T-cell (primary cell): Measurements from ENCODE around the gene SLC12A8. TPM values are rescaled to one million over a fixed set of nuclear protein-coding genes. Genes with fewer than 3 reads are reported as not detected.
A peak's percentile ranks its signal among the peaks of the same experiment; 100 is the strongest.

ENCODE experiments used
- ATAC-seq, 4 experiments: fragments of 200-7000 bp in 3 of 4; fragments of 150-1000 bp in 1 of 4; cut with Tn5 transposase; replicated peaks in 1 of 4; 1 replicate in 3 of 4; 2 replicates in 1 of 4; pipeline ENCODE4 v1.10.0; 2021; ENCODE audit warnings: moderate library complexity in 3 of 4, mild to moderate bottlenecking in 2 of 4, moderate number of reproducible peaks in 1 of 4
- CTCF ChIA-PET, 2 donors: fragments of 300-600 bp; sonication (Branson Sonifier 250); formaldehyde crosslinking; loops; one replicate each; lab custom pipeline; 2022; ENCODE audit warnings: antibody characterized with exemption in 2 of 2; lab: Charles Lee
- POLR2A ChIA-PET, 2 donors: fragments of 300-600 bp; sonication (Branson Sonifier 250); formaldehyde crosslinking; loops; one replicate each; lab custom pipeline; 2022; ENCODE audit warnings: antibody characterized with exemption in 2 of 2; lab: Charles Lee
- DNase-seq, 35 experiments: peaks; one replicate each; pipeline versions ENCODE4 v3.0.0 to v3.0.0-alpha.2; 2013 to 2023
- H3K27ac ChIP-seq: one replicate; pipeline ENCODE4 v1.5.1; 2013; ENCODE audit warnings: low read length
- H3K27me3 ChIP-seq, 2 experiments: replicated peaks in 1 of 2; 1 replicate in 1 of 2; 2 replicates in 1 of 2; pipeline versions ENCODE4 v1.6.1 to v1.7.0; 2013; ENCODE audit warnings: low read length in 1 of 2, mixed read lengths in 1 of 2; ENCODE audit not compliant: control insufficient read depth in 2 of 2, insufficient read depth in 2 of 2; ENCODE audit errors: extremely low read depth in 1 of 2
- H3K36me3 ChIP-seq, 2 donors: 1 replicate in 1 of 2; 2 replicates in 1 of 2; pipeline versions ENCODE4 v1.6.1 to v1.7.0; 2013; ENCODE audit warnings: low read length in 1 of 2; ENCODE audit not compliant: control insufficient read depth in 2 of 2, insufficient read depth in 1 of 2; ENCODE audit errors: extremely low read depth in 1 of 2
- H3K4me1 ChIP-seq, 2 experiments: 1 replicate in 1 of 2; 2 replicates in 1 of 2; pipeline versions ENCODE4 v1.6.1 to v1.7.0; 2013; ENCODE audit warnings: low read length in 2 of 2, mixed read lengths in 1 of 2; ENCODE audit not compliant: insufficient read depth in 2 of 2, control insufficient read depth in 1 of 2; ENCODE audit errors: extremely low read depth in 1 of 2
- H3K4me3 ChIP-seq, 2 donors: 1 replicate in 1 of 2; 2 replicates in 1 of 2; pipeline versions ENCODE4 v1.5.1 to v1.7.0; 2013; ENCODE audit warnings: mild to moderate bottlenecking in 2 of 2, low read length in 1 of 2, moderate library complexity in 1 of 2; ENCODE audit not compliant: control insufficient read depth in 1 of 2; ENCODE audit errors: extremely low read depth in 1 of 2
- H3K9me3 ChIP-seq: 2 replicates; pipeline ENCODE4 v1.7.0; 2013
- H3K27ac Mint-ChIP-seq, 2 donors: one replicate each; pipeline ENCODE4 v1.8.0; 2020 to 2021; ENCODE audit warnings: mild to moderate bottlenecking in 2 of 2, mixed read lengths in 2 of 2
- H3K27me3 Mint-ChIP-seq, 2 donors: one replicate each; pipeline ENCODE4 v1.8.0; 2021 to 2022; ENCODE audit warnings: mixed read lengths in 2 of 2
- H3K36me3 Mint-ChIP-seq: one replicate; pipeline ENCODE4 v1.8.0; 2021; ENCODE audit warnings: mixed read lengths
- H3K4me1 Mint-ChIP-seq, 3 donors: one replicate each; pipeline ENCODE4 v1.8.0; 2020 to 2022; ENCODE audit warnings: mixed read lengths in 3 of 3, mild to moderate bottlenecking in 1 of 3
- H3K4me3 Mint-ChIP-seq, 3 donors: one replicate each; pipeline ENCODE4 v1.8.0; 2020 to 2022; ENCODE audit warnings: mild to moderate bottlenecking in 3 of 3, mixed read lengths in 3 of 3, moderate library complexity in 3 of 3
- H3K9me3 Mint-ChIP-seq, 3 donors: one replicate each; pipeline ENCODE4 v1.8.0; 2020 to 2022; ENCODE audit warnings: mixed read lengths in 3 of 3
- WGBS: methylation state at CpG from one replicate; pipeline ENCODE4 v1.1.5; 2013; ENCODE audit warnings: missing lambda C conversion rate; ENCODE audit not compliant: insufficient coverage; 5-methylcytosine and 5-hydroxymethylcytosine counted together
- total RNA-seq, 35 experiments: library from RNA in 6 of 35; stranded (reverse) in 6 of 35; fragments of 120-200 nt in 1 of 35; gene quantifications; one replicate each; pipeline versions ENCODE4 v1.2.1 to v1.2.4 and lab custom pipeline; 2013 to 2026

Gene SLC12A8
- total RNA-seq, 5 donors from 2014 or later (not counting 1 experiment from before 2014, with no cell fraction given): 0.50 to 0.96 (median 0.60) TPM; not detected in 2

DNA sequence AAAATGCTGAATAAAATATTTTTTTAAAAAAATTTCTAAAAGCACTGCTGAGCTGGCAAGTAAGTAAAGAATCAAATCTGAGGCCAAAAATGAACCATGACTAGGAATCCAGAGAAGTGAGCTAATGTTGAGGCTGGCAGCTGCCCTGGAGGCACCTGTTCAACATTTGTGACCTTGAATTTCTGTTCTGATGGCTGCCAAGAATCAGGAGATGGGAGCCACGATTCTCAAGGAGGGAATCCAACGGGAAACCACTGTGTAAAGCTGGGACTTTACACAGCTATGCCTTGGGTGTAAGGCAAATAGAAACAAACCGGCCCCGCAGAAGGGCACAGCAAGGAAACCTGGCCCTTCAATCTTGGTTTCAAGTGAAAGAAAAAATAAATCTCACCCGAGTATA lies 179.4 kb downstream of the SLC12A8 start:
- Histone ChIP-seq H3K9me3 (no peaks in the 10 kb centered on the region), H3K27me3 (no peaks in the 10 kb centered on the region), H3K36me3 (peaks cover 2 to 12% of the 10 kb centered on the region in 2 donors), H3K4me3 (no peak overlapping the region), H3K27ac (no peak overlapping the region), H3K4me1 (peaks cover 2 to 14% of the 10 kb centered on the region in 2 experiments)
- Mint-ChIP-seq H3K27me3 (no peaks in the 10 kb centered on the region), H3K36me3 (peaks cover 32% of the 10 kb centered on the region), H3K27ac (no peak overlapping the region), H3K4me3 (no peak overlapping the region), H3K4me1 (peaks cover 25 to 47% (median 44%) of the 10 kb centered on the region in 3 donors), H3K9me3 (peaks cover 0 to 8% (median 5%) of the 10 kb centered on the region in 3 donors)
- ATAC-seq: no peak
- DNase-seq: no peak
- WGBS: 89% methylated on average over 2 of the region's 5 CpGs
- ChIA-PET POLR2A (interaction anchor here (0.6 to 1.3 kb wide), 3 partner anchors 9 to 23 kb away, joined by 3 read pairs; no protein-coding TSS in a partner anchor), CTCF (interaction anchor here in 1 of 2 donors (0.6 kb wide), 1 partner anchor 38 kb away, joined by 3 read pairs; no protein-coding TSS in a partner anchor)

DNA sequence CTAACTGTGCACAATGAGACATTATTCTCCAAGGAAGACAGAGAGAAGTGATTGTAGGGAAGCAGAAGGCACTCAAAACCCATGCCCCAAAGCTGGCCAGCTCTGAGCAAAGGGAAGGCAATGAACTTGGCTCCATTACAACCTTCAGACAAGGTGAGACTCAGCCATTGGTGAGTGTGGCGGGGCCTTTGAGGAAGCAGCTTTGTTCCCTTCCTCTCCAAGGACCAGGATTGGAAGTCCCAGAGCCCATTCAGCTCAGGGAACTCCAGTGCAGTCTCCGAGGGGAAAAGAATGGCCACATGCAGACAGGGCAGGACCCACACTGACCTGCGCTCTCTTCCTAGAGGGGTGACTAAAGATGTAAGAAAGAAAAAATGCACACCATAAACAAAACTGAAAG lies 179.9 kb downstream of the SLC12A8 start:
- POLR2A ChIA-PET: interaction anchor here (0.6 to 1.3 kb wide), 3 partner anchors 9 to 109 kb away, joined by 3 to 4 read pairs (median 3); no protein-coding TSS in a partner anchor
- Mint-ChIP-seq H3K36me3 (peaks cover 36% of the 10 kb centered on the region), H3K9me3 (peaks cover 0 to 8% (median 5%) of the 10 kb centered on the region in 3 donors), H3K4me3 (no peak overlapping the region), H3K4me1 (peaks cover 29 to 45% (median 42%) of the 10 kb centered on the region in 3 donors), H3K27ac (peak overlapping the region in 1 of 2 donors; percentile 77), H3K27me3 (no peaks in the 10 kb centered on the region)
- CTCF ChIA-PET: interaction anchor here in 1 of 2 donors (0.6 kb wide), 1 partner anchor 39 kb away, joined by 3 read pairs; no protein-coding TSS in a partner anchor
- Histone ChIP-seq H3K9me3 (no peaks in the 10 kb centered on the region), H3K4me1 (peaks cover 2 to 15% of the 10 kb centered on the region in 2 experiments), H3K27me3 (no peaks in the 10 kb centered on the region), H3K36me3 (peaks cover 6 to 17% of the 10 kb centered on the region in 2 donors), H3K4me3 (no peak overlapping the region), H3K27ac (no peak overlapping the region)
- ATAC-seq: no peak
- DNase-seq: no peak
- WGBS: no CpG with 5 or more reads among the region's 3 CpGs

Other genes starting within 250 kb of the SLC12A8 start
- 10 to 100 TPM; 22.6 to 27.6 (median 25.6) TPM for gene HEG1, start 156.8 kb downstream of the SLC12A8 start, total RNA-seq
- gene ZNF148, start 162.6 kb upstream of the SLC12A8 start, total RNA-seq: 10 to 100 TPM; 46.5 to 50.6 (median 50.4) TPM